Measurements from ENCODE around the gene GALNT17. TPM values are rescaled to one million over a fixed set of nuclear protein-coding genes. Genes with fewer than 3 reads are reported as not detected.

GALNT17 gene
- polyA plus RNA-seq, 1 donor (not counting 4 experiments of a cell fraction or from before 2014, with no cell fraction given), result not detected

DNA sequence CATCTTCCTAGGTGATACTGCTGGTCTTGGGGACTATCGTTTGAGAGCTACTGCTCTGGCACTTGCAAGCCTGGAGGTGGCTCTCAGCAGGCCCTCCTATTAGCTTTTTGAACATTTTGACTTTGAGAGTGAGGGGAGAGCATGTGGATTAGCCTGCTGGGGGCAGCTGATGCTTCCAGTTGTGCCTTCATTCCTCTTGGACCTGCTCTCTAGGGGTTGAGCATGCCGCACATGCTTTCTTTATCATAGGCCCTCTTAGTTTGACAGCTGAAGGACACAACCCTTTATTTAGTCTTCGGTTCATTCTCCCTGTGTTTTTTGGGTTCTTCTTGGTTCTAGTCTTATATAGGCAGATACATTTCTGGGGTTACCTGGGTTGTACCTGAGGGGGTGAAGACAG, 132.1 kb downstream of the GALNT17 start:
- Histone ChIP-seq H3K4me3 (ENCODE audit: control insufficient read depth in 2 of 3, extremely low read depth in 1 of 3, insufficient read depth in 2 of 3, low read depth in 1 of 3, low read length in 3 of 3) (no peak overlapping the region), H3K36me3 (ENCODE audit: control insufficient read depth in 2 of 2, extremely low read depth in 1 of 2, insufficient read depth in 2 of 2, low read length in 2 of 2) (no peaks in the 10 kb centered on the region), H2AFZ (ENCODE audit: control insufficient read depth, low read length) (no peak overlapping the region), H3K9me1 (ENCODE audit: control insufficient read depth, extremely low read depth, insufficient read depth, low read length) (no peaks in the 10 kb centered on the region), H4K20me1 (ENCODE audit: control insufficient read depth, extremely low read depth, insufficient read depth, low read length) (no peaks in the 10 kb centered on the region), H3K79me2 (ENCODE audit: control insufficient read depth, insufficient read depth, low read length) (no peaks in the 10 kb centered on the region), H3K27me3 (ENCODE audit: control insufficient read depth, extremely low read depth, insufficient read depth, low read length) (no peaks in the 10 kb centered on the region), H3K4me1 (ENCODE audit: control insufficient read depth, extremely low read depth, insufficient read depth, low read length) (no peaks in the 10 kb centered on the region), H3K4me2 (ENCODE audit: control insufficient read depth, extremely low read depth, insufficient read depth, low read depth, low read length) (no peak overlapping the region), H3K9me3 (ENCODE audit: control insufficient read depth, low read depth, low read length) (peaks cover 2% of the 10 kb centered on the region), H3K27ac (ENCODE audit: control insufficient read depth, insufficient read depth, low read length) (no peak overlapping the region), H3K9ac (ENCODE audit: control insufficient read depth, extremely low read depth, insufficient read depth, low read length) (no peak overlapping the region)
- no peak for FAIRE-seq
- TF ChIP-seq, protein P1, sequence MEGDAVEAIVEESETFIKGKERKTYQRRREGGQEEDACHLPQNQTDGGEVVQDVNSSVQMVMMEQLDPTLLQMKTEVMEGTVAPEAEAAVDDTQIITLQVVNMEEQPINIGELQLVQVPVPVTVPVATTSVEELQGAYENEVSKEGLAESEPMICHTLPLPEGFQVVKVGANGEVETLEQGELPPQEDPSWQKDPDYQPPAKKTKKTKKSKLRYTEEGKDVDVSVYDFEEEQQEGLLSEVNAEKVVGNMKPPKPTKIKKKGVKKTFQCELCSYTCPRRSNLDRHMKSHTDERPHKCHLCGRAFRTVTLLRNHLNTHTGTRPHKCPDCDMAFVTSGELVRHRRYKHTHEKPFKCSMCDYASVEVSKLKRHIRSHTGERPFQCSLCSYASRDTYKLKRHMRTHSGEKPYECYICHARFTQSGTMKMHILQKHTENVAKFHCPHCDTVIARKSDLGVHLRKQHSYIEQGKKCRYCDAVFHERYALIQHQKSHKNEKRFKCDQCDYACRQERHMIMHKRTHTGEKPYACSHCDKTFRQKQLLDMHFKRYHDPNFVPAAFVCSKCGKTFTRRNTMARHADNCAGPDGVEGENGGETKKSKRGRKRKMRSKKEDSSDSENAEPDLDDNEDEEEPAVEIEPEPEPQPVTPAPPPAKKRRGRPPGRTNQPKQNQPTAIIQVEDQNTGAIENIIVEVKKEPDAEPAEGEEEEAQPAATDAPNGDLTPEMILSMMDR (optimal IDR thresholded peaks at IDR 0.05 in 1 of 3, IDR thresholded peaks at IDR 0.05 in 1 of 3, conservative IDR thresholded peaks at IDR 0.05 in 1 of 3; ENCODE audit: extremely low read depth in 1 of 3, insufficient read depth in 2 of 3, low read length in 3 of 3), result no peak
- no peak for TF ChIP-seq EZH2 (IDR thresholded peaks at IDR 0.05; ENCODE audit: low read length)
- dilution Hi-C loops (cut with MboI; ENCODE audit: extremely low pct_ligation_motif_present, low sequenced_read_pairs), result no loop called here
- DNase-seq (ENCODE audit: low read depth, low spot score), result no peak

DNA sequence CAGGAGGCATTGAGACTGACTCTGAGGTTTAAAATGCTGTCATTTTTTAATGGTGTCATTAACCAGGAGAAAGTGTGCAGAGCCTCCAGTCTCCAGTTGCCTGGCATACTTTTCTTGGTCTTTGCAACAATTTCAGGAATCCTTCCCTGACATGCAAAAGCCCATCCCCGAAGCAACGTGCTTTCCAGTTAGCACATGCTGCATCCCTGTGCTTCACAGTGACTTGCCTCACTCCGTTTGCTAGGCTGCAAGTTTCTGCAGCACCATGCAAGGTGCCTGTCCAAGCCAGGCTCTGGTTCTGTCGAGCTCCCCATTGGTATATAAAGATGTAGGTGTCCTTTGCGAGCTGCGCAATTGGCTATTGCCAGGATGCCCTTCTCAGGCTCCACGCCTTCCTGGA, 135.0 kb downstream of the GALNT17 start:
- no peak overlapping the region for H3K4me2 ChIP-seq (ENCODE audit: control insufficient read depth, extremely low read depth, insufficient read depth, low read depth, low read length)
- DNase-seq (ENCODE audit: low read depth, low spot score) (no peak), FAIRE-seq (no peak)
- H3K9me3 ChIP-seq (ENCODE audit: control insufficient read depth, low read depth, low read length), result peaks cover 2% of the 10 kb centered on the region
- dilution Hi-C loops (cut with MboI; ENCODE audit: extremely low pct_ligation_motif_present, low sequenced_read_pairs), result no loop called here
- no peaks in the 10 kb centered on the region for H3K9me1 ChIP-seq (ENCODE audit: control insufficient read depth, extremely low read depth, insufficient read depth, low read length)
- H3K4me3 ChIP-seq (ENCODE audit: control insufficient read depth in 2 of 3, extremely low read depth in 1 of 3, insufficient read depth in 2 of 3, low read depth in 1 of 3, low read length in 3 of 3), result no peak overlapping the region
- H3K27me3 ChIP-seq (ENCODE audit: control insufficient read depth, extremely low read depth, insufficient read depth, low read length), result no peaks in the 10 kb centered on the region
- no peaks in the 10 kb centered on the region for H3K36me3 ChIP-seq (ENCODE audit: control insufficient read depth in 2 of 2, extremely low read depth in 1 of 2, insufficient read depth in 2 of 2, low read length in 2 of 2)
- no peaks in the 10 kb centered on the region for H3K79me2 ChIP-seq (ENCODE audit: control insufficient read depth, insufficient read depth, low read length)
- no peak overlapping the region for H3K9ac ChIP-seq (ENCODE audit: control insufficient read depth, extremely low read depth, insufficient read depth, low read length)
- TF ChIP-seq, protein P1 (optimal IDR thresholded peaks at IDR 0.05 in 1 of 3, IDR thresholded peaks at IDR 0.05 in 1 of 3, conservative IDR thresholded peaks at IDR 0.05 in 1 of 3; ENCODE audit: extremely low read depth in 1 of 3, insufficient read depth in 2 of 3, low read length in 3 of 3), result no peak
- TF ChIP-seq EZH2 (IDR thresholded peaks at IDR 0.05; ENCODE audit: low read length), result no peak
- no peak overlapping the region for H2AFZ ChIP-seq (ENCODE audit: control insufficient read depth, low read length)
- H4K20me1 ChIP-seq (ENCODE audit: control insufficient read depth, extremely low read depth, insufficient read depth, low read length), result no peaks in the 10 kb centered on the region
- no peak overlapping the region for H3K27ac ChIP-seq (ENCODE audit: control insufficient read depth, insufficient read depth, low read length)
- H3K4me1 ChIP-seq (ENCODE audit: control insufficient read depth, extremely low read depth, insufficient read depth, low read length), result no peaks in the 10 kb centered on the region
